Calu3 (cell line): ENCODE measurements around the gene BRINP3. TPM values are rescaled to one million over a fixed set of nuclear protein-coding genes. Genes with fewer than 3 reads are reported as not detected.

ENCODE experiments used
- BruUV-seq: library from RNA; stranded (reverse); fragments of 400-500 nt; replicated peaks from 2 replicates; lab custom pipeline; 2021; lab: Mats Ljungman, UMichigan
- CTCF ChIA-PET: fragments of 300-600 bp; sonication (Branson Sonifier 250); formaldehyde crosslinking; loops from one replicate; lab custom pipeline; 2022; ENCODE audit warnings: antibody characterized with exemption; lab: Charles Lee
- DNase-seq: peaks from one replicate; pipeline ENCODE4 v3.0.0; 2022
- H3K27ac Mint-ChIP-seq: one replicate; pipeline ENCODE4 v1.8.0; 2022; ENCODE audit warnings: mixed read lengths; ENCODE audit not compliant: unreplicated experiment
- H3K27me3 Mint-ChIP-seq: one replicate; pipeline ENCODE4 v1.8.0; 2022; ENCODE audit warnings: mixed read lengths; ENCODE audit not compliant: unreplicated experiment
- H3K36me3 Mint-ChIP-seq: one replicate; pipeline ENCODE4 v1.8.0; 2022; ENCODE audit warnings: mild to moderate bottlenecking, moderate library complexity, mixed read lengths; ENCODE audit not compliant: insufficient read depth, unreplicated experiment
- H3K4me1 Mint-ChIP-seq: one replicate; pipeline ENCODE4 v1.8.0; 2022; ENCODE audit warnings: mild to moderate bottlenecking, low read depth, mixed read lengths; ENCODE audit not compliant: unreplicated experiment
- H3K4me3 Mint-ChIP-seq: one replicate; pipeline ENCODE4 v1.8.0; 2022; ENCODE audit warnings: mild to moderate bottlenecking, low read depth, moderate library complexity, mixed read lengths; ENCODE audit not compliant: unreplicated experiment
- H3K9me3 Mint-ChIP-seq: one replicate; pipeline ENCODE4 v1.8.0; 2022; ENCODE audit warnings: low read depth, mixed read lengths; ENCODE audit not compliant: unreplicated experiment
- intact Hi-C: fragments of 100-400 bp; cut with micrococcal nuclease; formaldehyde crosslinking; loops from one replicate; pipeline ENCODE4 v1.10.0; 2022; ENCODE audit not compliant: unreplicated experiment
- total RNA-seq: library from RNA; stranded (reverse); gene quantifications from 2 replicates; pipeline ENCODE4 v1.2.3, GENCODE V29; 2022
- TF ChIP-seq, protein P1 (sequence below): fragments of 200-600 bp; IDR thresholded peaks from one replicate; pipeline ENCODE4 v1.8.0; 2022; ENCODE audit warnings: antibody characterized with exemption; ENCODE audit not compliant: unreplicated experiment

The BRINP3 gene
- total RNA-seq, 1 experiment from 2014 or later: not detected

DNA sequence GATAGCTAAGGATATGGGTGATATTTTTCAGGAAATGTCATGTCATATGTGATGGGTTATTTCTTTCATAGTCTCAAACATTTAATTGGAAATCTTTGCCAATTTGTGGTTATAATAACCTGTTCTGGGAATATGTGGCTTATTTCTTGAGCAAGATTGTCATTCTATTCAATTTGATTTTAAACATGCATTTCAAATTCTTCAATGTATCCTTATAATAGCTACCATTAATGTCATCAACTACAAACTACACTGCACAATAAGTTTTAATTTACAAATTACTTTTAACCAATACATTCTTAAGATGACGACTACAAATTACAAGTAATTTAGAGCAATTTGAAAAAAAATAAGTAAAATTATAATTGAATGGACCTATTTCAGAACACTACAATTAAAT lies 164.9 kb downstream of the BRINP3 start:
- intact Hi-C loops: no loop called here
- TF ChIP-seq, protein P1, sequence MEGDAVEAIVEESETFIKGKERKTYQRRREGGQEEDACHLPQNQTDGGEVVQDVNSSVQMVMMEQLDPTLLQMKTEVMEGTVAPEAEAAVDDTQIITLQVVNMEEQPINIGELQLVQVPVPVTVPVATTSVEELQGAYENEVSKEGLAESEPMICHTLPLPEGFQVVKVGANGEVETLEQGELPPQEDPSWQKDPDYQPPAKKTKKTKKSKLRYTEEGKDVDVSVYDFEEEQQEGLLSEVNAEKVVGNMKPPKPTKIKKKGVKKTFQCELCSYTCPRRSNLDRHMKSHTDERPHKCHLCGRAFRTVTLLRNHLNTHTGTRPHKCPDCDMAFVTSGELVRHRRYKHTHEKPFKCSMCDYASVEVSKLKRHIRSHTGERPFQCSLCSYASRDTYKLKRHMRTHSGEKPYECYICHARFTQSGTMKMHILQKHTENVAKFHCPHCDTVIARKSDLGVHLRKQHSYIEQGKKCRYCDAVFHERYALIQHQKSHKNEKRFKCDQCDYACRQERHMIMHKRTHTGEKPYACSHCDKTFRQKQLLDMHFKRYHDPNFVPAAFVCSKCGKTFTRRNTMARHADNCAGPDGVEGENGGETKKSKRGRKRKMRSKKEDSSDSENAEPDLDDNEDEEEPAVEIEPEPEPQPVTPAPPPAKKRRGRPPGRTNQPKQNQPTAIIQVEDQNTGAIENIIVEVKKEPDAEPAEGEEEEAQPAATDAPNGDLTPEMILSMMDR: no peak
- CTCF ChIA-PET: no interaction called here
- no peak overlapping the region for H3K27ac Mint-ChIP-seq
- no peak for DNase-seq
- H3K36me3 Mint-ChIP-seq: no peaks in the 10 kb centered on the region
- no peaks in the 10 kb centered on the region for H3K27me3 Mint-ChIP-seq
- H3K4me1 Mint-ChIP-seq: no peaks in the 10 kb centered on the region
- H3K9me3 Mint-ChIP-seq: no peaks in the 10 kb centered on the region
- BruUV-seq: no TSS peak
- no peak overlapping the region for H3K4me3 Mint-ChIP-seq

DNA sequence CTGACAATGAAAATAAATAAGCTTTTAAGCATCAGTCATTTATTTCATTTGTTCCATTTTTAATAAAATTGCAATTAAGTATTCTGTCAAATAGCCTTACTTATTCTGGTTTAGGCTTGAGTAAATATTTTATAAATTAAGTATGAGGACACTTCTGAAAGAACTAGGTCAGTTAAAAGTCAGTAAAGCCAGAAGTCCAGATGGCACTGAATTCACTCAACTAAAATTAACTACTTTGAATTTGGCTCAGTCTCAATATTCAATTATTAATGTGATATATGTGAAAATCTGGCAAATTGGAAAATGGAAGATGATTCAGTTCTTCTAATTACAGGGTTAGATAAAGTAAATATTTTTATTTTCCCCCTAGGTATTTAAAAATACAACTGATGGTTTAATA lies 174.2 kb downstream of the BRINP3 start:
- intact Hi-C loops: no loop called here
- no peak overlapping the region for H3K4me3 Mint-ChIP-seq

DNA sequence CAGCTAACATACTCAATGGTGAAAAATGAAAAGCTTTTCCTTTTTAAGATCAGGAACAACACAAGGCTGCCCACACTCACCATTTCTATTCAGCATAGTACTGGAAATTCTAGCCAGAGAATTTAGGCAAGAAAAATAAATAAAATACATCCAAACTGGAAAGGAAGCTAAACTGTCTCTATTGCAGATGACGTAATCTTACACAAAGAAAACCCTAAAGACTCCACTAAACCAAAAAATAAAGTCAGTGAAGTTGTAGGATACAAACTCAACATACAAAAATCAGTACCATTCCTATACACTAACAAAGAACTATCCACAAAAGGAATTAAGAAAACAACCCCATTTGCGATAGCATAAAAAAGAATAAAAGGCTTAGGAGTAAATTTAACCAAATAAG lies 181.2 kb downstream of the BRINP3 start:
- Mint-ChIP-seq H3K4me3 (no peak overlapping the region), H3K9me3 (no peaks in the 10 kb centered on the region), H3K4me1 (no peaks in the 10 kb centered on the region), H3K27me3 (no peaks in the 10 kb centered on the region), H3K36me3 (no peaks in the 10 kb centered on the region), H3K27ac (no peak overlapping the region)
- BruUV-seq: no TSS peak
- CTCF ChIA-PET: no interaction called here
- no peak for DNase-seq
- TF ChIP-seq, protein P1: no peak
- intact Hi-C loops: no loop called here

More for the DNA sequence above, 174.2 kb downstream of the BRINP3 start:
- H3K27ac Mint-ChIP-seq: no peak overlapping the region
- H3K4me1 Mint-ChIP-seq: no peaks in the 10 kb centered on the region
- CTCF ChIA-PET: no interaction called here
- DNase-seq: no peak
- TF ChIP-seq, protein P1: no peak
- H3K9me3 Mint-ChIP-seq: no peaks in the 10 kb centered on the region
- H3K27me3 Mint-ChIP-seq: no peaks in the 10 kb centered on the region
- no TSS peak for BruUV-seq
- no peaks in the 10 kb centered on the region for H3K36me3 Mint-ChIP-seq

DNA sequence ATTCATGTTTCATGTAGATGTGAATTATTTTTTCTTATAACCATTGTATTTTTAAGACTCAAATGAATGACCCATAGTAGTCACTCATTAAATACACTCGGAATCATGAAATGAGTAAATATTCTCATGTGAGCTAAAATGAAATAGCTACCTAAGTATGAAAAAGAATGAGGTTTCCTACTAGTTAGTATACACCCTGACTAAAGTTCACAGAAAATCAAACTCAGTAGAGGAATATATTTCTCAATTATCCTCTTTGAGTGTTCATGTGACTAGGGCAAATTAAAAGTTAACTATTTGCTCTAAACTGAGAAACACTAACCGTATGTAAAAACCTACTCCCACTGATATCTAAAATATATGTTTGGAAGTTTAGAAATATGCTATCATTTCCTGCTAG lies 187.8 kb downstream of the BRINP3 start:
- Mint-ChIP-seq H3K27me3 (no peaks in the 10 kb centered on the region), H3K9me3 (no peaks in the 10 kb centered on the region), H3K4me1 (no peaks in the 10 kb centered on the region), H3K36me3 (no peaks in the 10 kb centered on the region), H3K27ac (no peak overlapping the region), H3K4me3 (no peak overlapping the region)
- TF ChIP-seq, protein P1: no peak
- intact Hi-C loops: no loop called here
- CTCF ChIA-PET: no interaction called here
- BruUV-seq: no TSS peak
- DNase-seq: no peak

DNA sequence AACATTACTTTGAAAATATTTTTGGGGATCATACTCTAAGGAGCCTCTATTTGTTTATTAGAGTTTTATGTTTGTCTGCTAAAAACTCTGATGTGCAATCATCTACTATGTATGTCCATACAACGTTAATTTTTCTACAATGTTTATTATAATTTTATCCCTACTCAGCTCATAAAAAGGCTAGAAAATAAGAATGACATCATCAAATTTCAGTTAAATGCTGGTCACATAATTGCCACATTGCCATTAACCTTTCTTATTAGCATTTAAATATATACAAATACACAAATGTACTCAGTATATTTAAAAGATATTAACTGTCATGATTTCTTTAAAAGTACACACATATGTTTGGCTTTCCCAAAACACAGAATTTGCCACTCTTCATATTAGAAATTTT lies 191.6 kb downstream of the BRINP3 start:
- TF ChIP-seq, protein P1: no peak
- H3K27me3 Mint-ChIP-seq: no peaks in the 10 kb centered on the region
- CTCF ChIA-PET: no interaction called here
- DNase-seq: no peak
- no peaks in the 10 kb centered on the region for H3K4me1 Mint-ChIP-seq
- H3K27ac Mint-ChIP-seq: no peak overlapping the region
- no peaks in the 10 kb centered on the region for H3K36me3 Mint-ChIP-seq
- H3K4me3 Mint-ChIP-seq: no peak overlapping the region
- H3K9me3 Mint-ChIP-seq: no peaks in the 10 kb centered on the region
- intact Hi-C loops: no loop called here
- no TSS peak for BruUV-seq
